K562 (cell line): ENCODE measurements around the gene ZNF260. TPM values are rescaled to one million over a fixed set of nuclear protein-coding genes. Genes with fewer than 3 reads are reported as not detected.

ENCODE experiments used
- CEBPG ChIP-seq, 3 experiments: fragments of 200-800 bp in 1 of 3; sonication (Bioruptor generic) in 1 of 3; sonication (generic) in 1 of 3; formaldehyde crosslinking in 1 of 3; IDR thresholded peaks in 2 of 3; conservative IDR thresholded peaks in 1 of 3; 2 replicates each; pipeline versions ENCODE4 v1.6.1 to v1.8.0; 2016 to 2022; ENCODE audit warnings: missing compliant biosample characterization in 2 of 3, missing genetic modification characterization in 2 of 3, mild to moderate bottlenecking in 1 of 3, missing genetic modification reagents in 1 of 3
- ELF4 ChIP-seq: fragments of 450-650 bp; formaldehyde crosslinking; IDR thresholded peaks from 2 replicates; pipeline ENCODE4 v1.4.0; 2022; ENCODE audit warnings: missing genetic modification characterization
- NFATC3 ChIP-seq: fragments of 450-650 bp; IDR thresholded peaks from 2 replicates; pipeline ENCODE4 v1.6.1; 2017; ENCODE audit warnings: mild to moderate bottlenecking
- PYGO2 ChIP-seq: fragments of 450-650 bp; IDR thresholded peaks from 2 replicates; pipeline ENCODE4 v1.6.1; 2016; ENCODE audit warnings: mild to moderate bottlenecking, missing genetic modification characterization, moderate library complexity, missing compliant biosample characterization
- SMARCA4 ChIP-seq: fragments of 450-650 bp; IDR thresholded peaks from 2 replicates; pipeline ENCODE4 v1.6.1; 2016
- TEAD1 ChIP-seq, 2 experiments: fragments of 450-650 bp in 1 of 2; sonication (generic) in 1 of 2; formaldehyde crosslinking; IDR thresholded peaks; 2 replicates each; pipeline versions ENCODE4 v1.4.0 to v1.8.0; 2020 to 2022; ENCODE audit warnings: mild to moderate bottlenecking in 2 of 2, missing genetic modification reagents in 1 of 2
- U2AF2 ChIP-seq: fragments of 200-400 bp; formaldehyde crosslinking; optimal IDR thresholded peaks from 2 replicates; pipeline ENCODE3; 2017; ENCODE audit warnings: low read depth, mild to moderate bottlenecking, low read length
- polyA plus RNA-seq, 8 experiments: library from polyadenylated mRNA; depleted of rRNA in 4 of 8; stranded (reverse) in 5 of 8; unstranded in 3 of 8; fragments of >200 nt; fragmentation: Nextera tagmentation in 2 of 8; fragmentation: Illumina TruSeq in 1 of 8; extraction: Ambion mirVana in 2 of 8; extraction: Trizol in 1 of 8; gene quantifications; 2 replicates each; pipeline versions ENCODE4 v1.2.1 to v1.2.3, GENCODE V29; 2011 to 2014; ENCODE audit warnings: inconsistent platforms in 1 of 8, missing spikeins in 1 of 8
- total RNA-seq, 7 experiments: library from RNA; depleted of rRNA in 6 of 7; stranded (reverse); fragments of >200 nt in 6 of 7; fragmentation: Illumina TruSeq in 2 of 7; extraction: Trizol in 2 of 7; gene quantifications; 2 replicates each; pipeline versions ENCODE4 v1.2.1 to v1.2.3, GENCODE V29; 2011 to 2021; ENCODE audit warnings: low replicate concordance in 1 of 7
- TF ChIP-seq, protein P1 (sequence below): fragments of 250-450 bp; sonication (Bioruptor Pico); IDR thresholded peaks from 2 replicates; pipeline ENCODE4 v1.4.0; 2020; ENCODE audit warnings: mild to moderate bottlenecking, moderate library complexity
- TF ChIP-seq, protein P2 (sequence below): fragments of 450-650 bp; conservative IDR thresholded peaks from 2 replicates; pipeline ENCODE4 v1.6.1; 2016; ENCODE audit warnings: missing genetic modification characterization, low read depth, mild to moderate bottlenecking, missing compliant biosample characterization, moderate library complexity
- TF ChIP-seq, protein P3 (sequence below): sonication (generic); IDR thresholded peaks from 2 replicates; pipeline ENCODE4 v1.6.1; 2016
- TF ChIP-seq, protein P4 (sequence below): sonication (generic); formaldehyde crosslinking; IDR thresholded peaks from 2 replicates; pipeline ENCODE4 v1.8.0; 2022; ENCODE audit warnings: missing genetic modification reagents, mild to moderate bottlenecking, borderline replicate concordance
- TF ChIP-seq, protein P5 (sequence below): fragments of 450-650 bp; IDR thresholded peaks from 2 replicates; pipeline ENCODE4 v1.6.1; 2016; ENCODE audit warnings: missing biosample characterization, missing genetic modification characterization

ZNF260 gene
- total and polyA plus RNA-seq, 9 of the 15 experiments (the other 6 are each of a cell fraction or from before 2014, with no cell fraction given) = 2.6 to 16.6 (median 5.8) TPM

DNA sequence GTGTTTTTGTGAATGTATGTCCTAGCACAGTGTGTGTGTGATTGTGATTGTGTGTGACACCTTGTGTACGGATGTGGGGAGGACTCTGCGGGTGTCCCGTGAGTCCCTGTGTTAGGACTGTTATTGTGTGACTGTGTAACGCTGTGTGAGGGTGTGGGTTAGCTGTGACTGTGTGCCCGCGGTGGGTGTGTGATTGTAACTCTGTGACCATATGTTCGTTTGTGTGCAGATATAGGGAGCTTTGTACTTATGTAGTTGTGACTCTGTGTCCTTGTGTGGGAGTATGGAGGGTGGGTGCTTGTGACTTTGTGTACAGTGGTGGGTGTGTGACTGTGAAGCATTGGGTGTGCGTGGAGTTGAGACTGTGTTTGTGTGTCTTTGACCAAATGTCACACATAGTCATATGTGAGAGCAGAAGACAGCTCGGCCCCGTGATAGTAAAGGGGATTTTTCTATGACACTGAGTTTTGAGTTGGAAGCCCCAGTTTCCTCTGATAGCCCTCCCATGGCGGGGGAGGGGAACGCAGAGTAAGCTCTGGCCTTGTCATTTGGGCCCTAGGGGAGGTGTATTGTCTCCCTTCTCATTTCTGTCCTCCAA, 949 bp upstream of the ZNF260 start (continued):
- TF ChIP-seq, protein P1, sequence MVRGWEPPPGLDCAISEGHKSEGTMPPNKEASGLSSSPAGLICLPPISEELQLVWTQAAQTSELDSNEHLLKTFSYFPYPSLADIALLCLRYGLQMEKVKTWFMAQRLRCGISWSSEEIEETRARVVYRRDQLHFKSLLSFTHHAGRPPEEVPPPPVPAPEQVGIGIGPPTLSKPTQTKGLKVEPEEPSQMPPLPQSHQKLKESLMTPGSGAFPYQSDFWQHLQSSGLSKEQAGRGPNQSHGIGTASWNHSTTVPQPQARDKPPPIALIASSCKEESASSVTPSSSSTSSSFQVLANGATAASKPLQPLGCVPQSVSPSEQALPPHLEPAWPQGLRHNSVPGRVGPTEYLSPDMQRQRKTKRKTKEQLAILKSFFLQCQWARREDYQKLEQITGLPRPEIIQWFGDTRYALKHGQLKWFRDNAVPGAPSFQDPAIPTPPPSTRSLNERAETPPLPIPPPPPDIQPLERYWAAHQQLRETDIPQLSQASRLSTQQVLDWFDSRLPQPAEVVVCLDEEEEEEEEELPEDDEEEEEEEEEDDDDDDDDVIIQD (CRISPR knock-in tag) = 0 out of 2 replicates have a peak, but pooled peaks have one; percentile 64
- TF ChIP-seq, protein P2, sequence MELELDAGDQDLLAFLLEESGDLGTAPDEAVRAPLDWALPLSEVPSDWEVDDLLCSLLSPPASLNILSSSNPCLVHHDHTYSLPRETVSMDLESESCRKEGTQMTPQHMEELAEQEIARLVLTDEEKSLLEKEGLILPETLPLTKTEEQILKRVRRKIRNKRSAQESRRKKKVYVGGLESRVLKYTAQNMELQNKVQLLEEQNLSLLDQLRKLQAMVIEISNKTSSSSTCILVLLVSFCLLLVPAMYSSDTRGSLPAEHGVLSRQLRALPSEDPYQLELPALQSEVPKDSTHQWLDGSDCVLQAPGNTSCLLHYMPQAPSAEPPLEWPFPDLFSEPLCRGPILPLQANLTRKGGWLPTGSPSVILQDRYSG (tag) = no peak
- no peak for TF ChIP-seq PYGO2 (tag)
- TF ChIP-seq, protein P3, sequence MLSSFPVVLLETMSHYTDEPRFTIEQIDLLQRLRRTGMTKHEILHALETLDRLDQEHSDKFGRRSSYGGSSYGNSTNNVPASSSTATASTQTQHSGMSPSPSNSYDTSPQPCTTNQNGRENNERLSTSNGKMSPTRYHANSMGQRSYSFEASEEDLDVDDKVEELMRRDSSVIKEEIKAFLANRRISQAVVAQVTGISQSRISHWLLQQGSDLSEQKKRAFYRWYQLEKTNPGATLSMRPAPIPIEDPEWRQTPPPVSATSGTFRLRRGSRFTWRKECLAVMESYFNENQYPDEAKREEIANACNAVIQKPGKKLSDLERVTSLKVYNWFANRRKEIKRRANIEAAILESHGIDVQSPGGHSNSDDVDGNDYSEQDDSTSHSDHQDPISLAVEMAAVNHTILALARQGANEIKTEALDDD = no peak
- TF ChIP-seq, protein P4, sequence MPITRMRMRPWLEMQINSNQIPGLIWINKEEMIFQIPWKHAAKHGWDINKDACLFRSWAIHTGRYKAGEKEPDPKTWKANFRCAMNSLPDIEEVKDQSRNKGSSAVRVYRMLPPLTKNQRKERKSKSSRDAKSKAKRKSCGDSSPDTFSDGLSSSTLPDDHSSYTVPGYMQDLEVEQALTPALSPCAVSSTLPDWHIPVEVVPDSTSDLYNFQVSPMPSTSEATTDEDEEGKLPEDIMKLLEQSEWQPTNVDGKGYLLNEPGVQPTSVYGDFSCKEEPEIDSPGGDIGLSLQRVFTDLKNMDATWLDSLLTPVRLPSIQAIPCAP (CRISPR knock-in tag) = no peak
- TF ChIP-seq SMARCA4 = peak; percentile 49; the same call in 1 of the 2 replicates
- no peak for TF ChIP-seq CEBPG (CRISPR knock-in tag; IDR thresholded peaks at IDR 0.05)
- peak in 1 of 2 experiments; percentile 54; a peak in 1 of 4 replicates for TF ChIP-seq CEBPG (tag; conservative IDR thresholded peaks at IDR 0.05 in 1 of 2, IDR thresholded peaks at IDR 0.05 in 1 of 2)
- 0 out of 4 replicates have a peak, but pooled peaks of 1 of the 2 experiments have one; percentile 51 for TF ChIP-seq TEAD1 (CRISPR knock-in tag; IDR thresholded peaks at IDR 0.05)
- no peak for TF ChIP-seq U2AF2
- TF ChIP-seq, protein P5, sequence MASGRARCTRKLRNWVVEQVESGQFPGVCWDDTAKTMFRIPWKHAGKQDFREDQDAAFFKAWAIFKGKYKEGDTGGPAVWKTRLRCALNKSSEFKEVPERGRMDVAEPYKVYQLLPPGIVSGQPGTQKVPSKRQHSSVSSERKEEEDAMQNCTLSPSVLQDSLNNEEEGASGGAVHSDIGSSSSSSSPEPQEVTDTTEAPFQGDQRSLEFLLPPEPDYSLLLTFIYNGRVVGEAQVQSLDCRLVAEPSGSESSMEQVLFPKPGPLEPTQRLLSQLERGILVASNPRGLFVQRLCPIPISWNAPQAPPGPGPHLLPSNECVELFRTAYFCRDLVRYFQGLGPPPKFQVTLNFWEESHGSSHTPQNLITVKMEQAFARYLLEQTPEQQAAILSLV (tag) = no peak
- peak; percentile 75; the same call in 1 of the 2 replicates for TF ChIP-seq ELF4 (CRISPR knock-in tag)
- no peak for TF ChIP-seq NFATC3
